ENCODE measurements around the gene CD34.

GRCh38 chr1:207839083-207839413 is 71.9 kb downstream of the CD34 start:
- TF ChIP-seq CTCF (conservative IDR thresholded peaks at IDR 0.05; ENCODE audit: low read depth, low read length) (no peak), EZH2 (IDR thresholded peaks at IDR 0.05; ENCODE audit: borderline replicate concordance, low read depth, low read length, poor library complexity, severe bottlenecking) (no peak)

All from A673 (cell line).